GM04504 (cell line): Measurements from ENCODE around the gene RASSF8.
"Not testable (repeated sequence)": the region's sequence is repeated elsewhere in the genome, so short reads cannot be mapped to it uniquely, and the experiment has no call there.

Experiments
- DNase-seq: peaks from one replicate; pipeline ENCODE4 v3.0.0-alpha.2; 2012; ENCODE audit warnings: low read depth

Gene RASSF8

GRCh38 chr12:26057271-26057670 is 98.8 kb downstream of the RASSF8 start:
- DNase-seq: not testable (repeated sequence)

GRCh38 chr12:26058308-26058707 is 99.8 kb downstream of the RASSF8 start:
- DNase-seq: no peak

GRCh38 chr12:26058818-26059217 is 100.3 kb downstream of the RASSF8 start:
- no peak for DNase-seq

GRCh38 chr12:26062006-26062405 is 103.5 kb downstream of the RASSF8 start:
- DNase-seq: no peak

GRCh38 chr12:26062566-26062965 is 104.1 kb downstream of the RASSF8 start:
- DNase-seq: no peak

- DNase-seq: no peak
Measured at GRCh38 chr12:26065451-26065850, 107.0 kb downstream of the RASSF8 start.

- DNase-seq: no peak
Measured at GRCh38 chr12:26068503-26068902, 110.0 kb downstream of the RASSF8 start.

- no peak for DNase-seq
Measured at GRCh38 chr12:26069796-26070195, 111.3 kb downstream of the RASSF8 start.

- DNase-seq: no peak
Measured at GRCh38 chr12:26077915-26078702, 119.6 kb downstream of the RASSF8 start.

GRCh38 chr12:26080911-26081310 is 122.4 kb downstream of the RASSF8 start:
- DNase-seq: no peak

- no peak for DNase-seq
Measured at GRCh38 chr12:26086936-26087335, 128.5 kb downstream of the RASSF8 start.

GRCh38 chr12:26088998-26089397 is 130.5 kb downstream of the RASSF8 start:
- DNase-seq: no peak

- DNase-seq: no peak
Measured at GRCh38 chr12:26090836-26091510, 132.5 kb downstream of the RASSF8 start.

GRCh38 chr12:26091822-26092221 is 133.3 kb downstream of the RASSF8 start:
- no peak for DNase-seq

- DNase-seq: no peak
Measured at GRCh38 chr12:26092346-26093105, 134.0 kb downstream of the RASSF8 start.

GRCh38 chr12:26095186-26095585 is 136.7 kb downstream of the RASSF8 start:
- DNase-seq: no peak

- DNase-seq: no peak
Measured at GRCh38 chr12:26096036-26096435, 137.6 kb downstream of the RASSF8 start.

- DNase-seq: peak; percentile 43
Measured at GRCh38 chr12:26097046-26097878, 138.8 kb downstream of the RASSF8 start.

GRCh38 chr12:26100666-26101349 is 142.3 kb downstream of the RASSF8 start:
- DNase-seq: no peak

GRCh38 chr12:26101350-26101734 is 142.9 kb downstream of the RASSF8 start:
- DNase-seq: no peak

GRCh38 chr12:26101763-26102162 is 143.3 kb downstream of the RASSF8 start:
- no peak for DNase-seq
